Omental fat pad (tissue), 4 donors: ENCODE data around the gene AFMID. TPM values are rescaled to one million over a fixed set of nuclear protein-coding genes. Genes with fewer than 3 reads are reported as not detected.

Experiments used
- ATAC-seq: fragments of 150-250 bp; one replicate; pipeline ENCODE4 v1.9.1; 2016; ENCODE audit warnings: mild to moderate bottlenecking, moderate library complexity; ENCODE audit not compliant: low FRiP score
- DNase-seq: peaks from one replicate; pipeline ENCODE4 v3.0.0-alpha.2; 2019; ENCODE audit warnings: low spot score
- total RNA-seq, 4 donors: library from RNA; depleted of rRNA; stranded (reverse); fragments of >200 nt; gene quantifications; one replicate each; pipeline ENCODE4 v1.1.0, GENCODE V29; 2016
- TF ChIP-seq, protein P1 (sequence below), 3 donors: fragments of 450-650 bp; IDR thresholded peaks; one replicate each; pipeline ENCODE4 v1.5.1; 2016 to 2017; ENCODE audit warnings: antibody characterized with exemption in 3 of 3, mild to moderate bottlenecking in 3 of 3, moderate library complexity in 2 of 3

Gene AFMID
- total RNA-seq, 4 donors from 2014 or later = 21.7 to 29.0 (median 26.0) TPM

DNA sequence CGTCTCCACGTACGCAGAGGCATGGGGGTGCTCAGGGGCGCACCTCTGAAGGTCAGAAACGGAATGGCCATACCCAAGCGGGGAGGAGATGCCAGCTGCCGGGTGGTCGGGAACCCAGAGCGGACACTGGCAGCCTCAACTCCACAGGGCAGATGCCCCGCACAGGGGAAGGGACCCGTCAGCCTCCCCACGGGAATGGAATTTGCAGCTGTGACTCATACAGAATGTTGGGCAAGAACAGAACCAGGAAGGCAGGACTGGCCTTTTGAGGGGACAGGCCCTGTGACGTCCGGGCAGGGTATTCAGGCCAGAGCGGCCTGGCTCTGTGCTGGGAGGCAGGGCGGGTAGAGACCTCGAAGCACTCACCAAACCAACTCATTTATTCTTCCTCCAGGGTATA lies 7.8 kb upstream of the AFMID start:
- peak; percentile 23 for ATAC-seq
- TF ChIP-seq, protein P1, sequence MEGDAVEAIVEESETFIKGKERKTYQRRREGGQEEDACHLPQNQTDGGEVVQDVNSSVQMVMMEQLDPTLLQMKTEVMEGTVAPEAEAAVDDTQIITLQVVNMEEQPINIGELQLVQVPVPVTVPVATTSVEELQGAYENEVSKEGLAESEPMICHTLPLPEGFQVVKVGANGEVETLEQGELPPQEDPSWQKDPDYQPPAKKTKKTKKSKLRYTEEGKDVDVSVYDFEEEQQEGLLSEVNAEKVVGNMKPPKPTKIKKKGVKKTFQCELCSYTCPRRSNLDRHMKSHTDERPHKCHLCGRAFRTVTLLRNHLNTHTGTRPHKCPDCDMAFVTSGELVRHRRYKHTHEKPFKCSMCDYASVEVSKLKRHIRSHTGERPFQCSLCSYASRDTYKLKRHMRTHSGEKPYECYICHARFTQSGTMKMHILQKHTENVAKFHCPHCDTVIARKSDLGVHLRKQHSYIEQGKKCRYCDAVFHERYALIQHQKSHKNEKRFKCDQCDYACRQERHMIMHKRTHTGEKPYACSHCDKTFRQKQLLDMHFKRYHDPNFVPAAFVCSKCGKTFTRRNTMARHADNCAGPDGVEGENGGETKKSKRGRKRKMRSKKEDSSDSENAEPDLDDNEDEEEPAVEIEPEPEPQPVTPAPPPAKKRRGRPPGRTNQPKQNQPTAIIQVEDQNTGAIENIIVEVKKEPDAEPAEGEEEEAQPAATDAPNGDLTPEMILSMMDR (IDR thresholded peaks at IDR 0.05) = no peak
- DNase-seq = no peak

DNA sequence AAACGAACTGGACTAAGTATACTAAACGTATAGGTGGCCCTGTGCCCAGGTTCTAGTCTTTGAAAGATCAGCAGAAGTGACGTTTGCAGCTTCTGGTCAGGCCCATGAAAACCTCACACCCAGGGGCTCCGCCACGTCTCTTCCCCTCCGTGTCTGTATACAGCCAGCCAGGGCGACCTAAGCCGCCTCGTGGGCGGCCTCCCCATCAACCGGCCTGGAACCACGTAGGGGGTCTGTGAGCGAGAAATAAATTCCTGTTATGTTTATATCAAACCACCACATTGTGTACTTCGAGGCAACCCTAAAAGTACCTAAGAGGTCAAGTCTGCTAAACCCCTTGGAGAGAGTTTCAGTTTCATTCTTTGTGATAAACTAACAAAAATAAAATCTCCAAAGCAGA lies 7.1 kb upstream of the AFMID start:
- ATAC-seq = no peak
- no peak for DNase-seq
- TF ChIP-seq, protein P1 (IDR thresholded peaks at IDR 0.05) = no peak

DNA sequence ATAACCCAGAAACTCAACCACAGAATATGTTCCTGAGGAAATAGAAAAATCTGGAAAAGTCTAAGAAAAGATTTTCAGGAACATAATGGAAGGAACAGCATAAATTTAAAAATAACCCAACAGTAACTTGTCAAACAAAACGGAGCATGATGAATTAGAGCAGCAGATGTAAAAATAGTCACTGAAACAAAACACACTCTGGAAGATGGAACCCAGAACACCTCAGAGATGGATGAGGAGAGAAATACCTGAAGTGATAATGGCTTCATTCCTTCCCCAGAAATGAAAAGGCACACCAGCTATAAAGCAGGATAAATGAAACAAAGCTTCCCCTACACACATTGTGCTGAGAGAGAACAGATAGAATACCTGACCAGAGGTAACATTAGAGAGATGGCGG lies 6.7 kb upstream of the AFMID start:
- DNase-seq (no peak), ATAC-seq (no peak)
- TF ChIP-seq, protein P1 (IDR thresholded peaks at IDR 0.05) = no peak

DNA sequence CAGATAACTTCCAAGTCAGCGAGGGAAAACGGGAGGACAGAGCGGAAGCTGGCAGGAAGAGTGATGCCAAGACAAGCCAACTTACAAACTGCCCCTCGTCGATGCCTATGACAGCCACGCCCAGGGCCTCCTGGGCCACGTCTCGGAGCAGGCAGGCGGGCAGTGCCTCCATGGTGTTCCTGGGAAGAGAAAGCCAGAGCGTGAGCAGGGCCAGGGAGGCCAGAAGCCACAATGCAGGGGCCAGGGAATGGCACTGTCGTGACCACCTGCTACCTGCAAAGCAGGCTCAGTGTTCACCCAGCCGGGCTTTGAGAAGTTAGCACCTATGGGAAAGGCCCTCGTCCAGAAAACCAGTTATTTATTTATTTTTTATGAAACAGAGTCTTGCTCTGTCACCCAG lies 4.7 kb upstream of the AFMID start:
- DNase-seq = no peak
- TF ChIP-seq, protein P1 (IDR thresholded peaks at IDR 0.05) = no peak
- ATAC-seq = no peak

DNA sequence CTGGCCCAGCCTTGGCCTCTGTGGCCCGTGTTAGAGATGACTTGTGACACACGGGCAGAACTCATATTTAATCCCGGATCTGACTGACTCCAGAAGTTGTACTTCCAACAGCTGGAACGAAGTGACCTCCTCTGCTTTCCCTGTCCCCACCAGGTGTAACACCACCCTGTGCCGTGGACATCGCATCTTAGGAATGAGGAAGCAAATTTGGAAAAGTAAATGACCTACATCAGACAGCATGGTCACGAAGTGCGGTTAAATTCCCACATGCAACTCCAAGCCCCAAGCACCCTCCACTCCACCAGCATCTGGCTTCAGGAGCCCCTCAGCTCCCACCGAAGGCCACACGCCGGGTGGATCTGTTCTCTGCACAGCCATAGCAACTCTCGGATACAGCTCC lies 3.2 kb upstream of the AFMID start:
- no peak for ATAC-seq
- TF ChIP-seq, protein P1 (IDR thresholded peaks at IDR 0.05) = no peak
- no peak for DNase-seq

DNA sequence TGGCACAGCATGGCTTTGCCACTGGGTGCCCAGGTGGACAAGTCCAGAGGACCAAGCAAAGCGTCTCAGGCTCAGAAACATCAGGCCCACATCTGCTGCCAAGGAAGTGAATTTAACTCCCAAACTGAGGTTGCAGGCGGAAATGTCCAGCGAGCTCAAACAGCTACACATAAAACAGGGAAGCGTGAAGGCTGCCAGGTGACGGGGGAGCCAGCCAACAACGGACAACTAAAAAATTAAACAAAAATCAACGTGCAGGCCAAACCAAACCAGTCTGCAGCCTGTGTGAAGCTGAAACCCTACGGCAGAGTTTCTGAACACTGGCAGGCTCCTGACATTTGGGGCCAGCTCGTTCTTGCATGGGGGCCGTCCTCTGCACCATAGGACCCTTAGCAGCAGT lies 2.8 kb upstream of the AFMID start:
- TF ChIP-seq, protein P1 (IDR thresholded peaks at IDR 0.05) = no peak
- ATAC-seq (no peak), DNase-seq (no peak)

DNA sequence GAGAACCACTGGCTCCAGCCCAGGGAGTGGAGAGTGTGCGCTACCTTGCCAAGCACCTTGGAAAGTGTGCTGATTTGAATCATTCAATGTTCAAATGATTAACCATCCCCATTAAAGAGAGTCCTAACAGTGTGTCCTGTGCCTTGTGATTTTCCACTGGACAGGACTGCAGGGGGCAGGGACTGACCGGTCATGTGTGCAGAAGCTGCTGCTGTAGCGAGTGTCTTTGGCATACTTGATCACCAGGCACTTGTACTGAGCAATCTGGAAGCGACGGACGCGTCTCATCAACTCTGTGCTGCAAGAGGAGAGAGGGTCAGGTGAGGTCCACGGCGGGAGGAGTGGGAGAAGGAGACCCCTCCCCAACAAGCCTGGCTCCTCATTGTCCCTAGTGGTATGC lies 2.3 kb upstream of the AFMID start:
- TF ChIP-seq, protein P1 (IDR thresholded peaks at IDR 0.05) = no peak
- ATAC-seq (no peak), DNase-seq (no peak)
